ENCODE data around the gene GRHL3. TPM values are rescaled to one million over a fixed set of nuclear protein-coding genes. Genes with fewer than 3 reads are reported as not detected.

GRHL3 gene
- total RNA-seq, 2 experiments from 2014 or later: 0.26 to 0.52 TPM

- DNase-seq: no peak
- H3K36me3 Mint-ChIP-seq (ENCODE audit: low read depth): no peaks in the 10 kb centered on the region
- H3K9me3 Mint-ChIP-seq: no peaks in the 10 kb centered on the region
- no peak overlapping the region for H3K27ac Mint-ChIP-seq
- no peak overlapping the region for H3K4me3 Mint-ChIP-seq
- H3K4me1 Mint-ChIP-seq (ENCODE audit: low read depth): no peaks in the 10 kb centered on the region
- H3K27me3 Mint-ChIP-seq (ENCODE audit: low read depth): peaks cover 2% of the 10 kb centered on the region
- CTCF ChIA-PET: interaction anchor here (0.9 kb wide), 1 partner anchor 10 kb away, joined by 3 read pairs; no protein-coding TSS in a partner anchor
- intact Hi-C loops (cut with micrococcal nuclease): no loop called here
Observed at GRCh38 chr1:24340770-24341169, 21.6 kb downstream of the GRHL3 start.

- no peaks in the 10 kb centered on the region for H3K4me1 Mint-ChIP-seq (ENCODE audit: low read depth)
- CTCF ChIA-PET: interaction anchor here (1.0 kb wide), 1 partner anchor 10 kb away, joined by 3 read pairs; no protein-coding TSS in a partner anchor
Observed at GRCh38 chr1:24341260-24341659, 22.1 kb downstream of the GRHL3 start.

GRCh38 chr1:24343412-24344089 lies 24.4 kb downstream of the GRHL3 start:
- peaks cover 2% of the 10 kb centered on the region for H3K27me3 Mint-ChIP-seq (ENCODE audit: low read depth)
- no peaks in the 10 kb centered on the region for H3K36me3 Mint-ChIP-seq (ENCODE audit: low read depth)
- no peaks in the 10 kb centered on the region for H3K4me1 Mint-ChIP-seq (ENCODE audit: low read depth)
- intact Hi-C loops (cut with micrococcal nuclease): no loop called here
- H3K27ac Mint-ChIP-seq: no peak overlapping the region
- no peak for DNase-seq
- no peak overlapping the region for H3K4me3 Mint-ChIP-seq
- CTCF ChIA-PET: interaction anchor here (1.2 kb wide), 1 partner anchor 48 kb away, joined by 3 read pairs; no protein-coding TSS in a partner anchor
- no peaks in the 10 kb centered on the region for H3K9me3 Mint-ChIP-seq

More at GRCh38 chr1:24341260-24341659, 22.1 kb downstream of the GRHL3 start:
- Mint-ChIP-seq H3K27me3 (ENCODE audit: low read depth) (peaks cover 2% of the 10 kb centered on the region), H3K4me3 (no peak overlapping the region), H3K9me3 (no peaks in the 10 kb centered on the region), H3K36me3 (ENCODE audit: low read depth) (no peaks in the 10 kb centered on the region), H3K27ac (no peak overlapping the region)
- DNase-seq: no peak
- intact Hi-C loops (cut with micrococcal nuclease): no loop called here

- H3K9me3 Mint-ChIP-seq: no peaks in the 10 kb centered on the region
- no peaks in the 10 kb centered on the region for H3K36me3 Mint-ChIP-seq (ENCODE audit: low read depth)
- H3K27ac Mint-ChIP-seq: no peak overlapping the region
- no peak overlapping the region for H3K4me3 Mint-ChIP-seq
- H3K4me1 Mint-ChIP-seq (ENCODE audit: low read depth): peaks cover 2% of the 10 kb centered on the region
- CTCF ChIA-PET: interaction anchor here (1.2 kb wide), 1 partner anchor 47 kb away, joined by 3 read pairs; no protein-coding TSS in a partner anchor
- no peak for DNase-seq
- intact Hi-C loops (cut with micrococcal nuclease): no loop called here
- H3K27me3 Mint-ChIP-seq (ENCODE audit: low read depth): peaks cover 2% of the 10 kb centered on the region
Observed at GRCh38 chr1:24344090-24344742, 25.1 kb downstream of the GRHL3 start.

- Mint-ChIP-seq H3K4me1 (ENCODE audit: low read depth) (peaks cover 12% of the 10 kb centered on the region), H3K4me3 (no peak overlapping the region), H3K27me3 (ENCODE audit: low read depth) (peaks cover 2% of the 10 kb centered on the region), H3K36me3 (ENCODE audit: low read depth) (no peaks in the 10 kb centered on the region), H3K9me3 (no peaks in the 10 kb centered on the region), H3K27ac (no peak overlapping the region)
- intact Hi-C loops (cut with micrococcal nuclease): no loop called here
- CTCF ChIA-PET: no interaction called here
- DNase-seq: no peak
Observed at GRCh38 chr1:24345334-24345733, 26.2 kb downstream of the GRHL3 start.

- no peaks in the 10 kb centered on the region for H3K9me3 Mint-ChIP-seq
- CTCF ChIA-PET: interaction anchor here (0.6 to 1.3 kb wide), 2 partner anchors 9 to 35 kb away, joined by 3 read pairs; no protein-coding TSS in a partner anchor
- no peaks in the 10 kb centered on the region for H3K36me3 Mint-ChIP-seq (ENCODE audit: low read depth)
- no peaks in the 10 kb centered on the region for H3K27me3 Mint-ChIP-seq (ENCODE audit: low read depth)
- peaks cover 31% of the 10 kb centered on the region for H3K4me1 Mint-ChIP-seq (ENCODE audit: low read depth)
- no peak overlapping the region for H3K4me3 Mint-ChIP-seq
- H3K27ac Mint-ChIP-seq: no peak overlapping the region
- intact Hi-C loops (cut with micrococcal nuclease): no loop called here
- DNase-seq: no peak
Observed at GRCh38 chr1:24347159-24347934, 28.2 kb downstream of the GRHL3 start.

- Mint-ChIP-seq H3K27me3 (ENCODE audit: low read depth) (no peaks in the 10 kb centered on the region), H3K4me3 (no peak overlapping the region), H3K9me3 (no peaks in the 10 kb centered on the region), H3K27ac (no peak overlapping the region), H3K36me3 (ENCODE audit: low read depth) (no peaks in the 10 kb centered on the region), H3K4me1 (ENCODE audit: low read depth) (peaks cover 39% of the 10 kb centered on the region)
- no peak for DNase-seq
- intact Hi-C loops (cut with micrococcal nuclease): no loop called here
- CTCF ChIA-PET: interaction anchor here (1.0 to 1.2 kb wide), 2 partner anchors 36 to 146 kb away, joined by 3 read pairs; no protein-coding TSS in a partner anchor
Observed at GRCh38 chr1:24348196-24348595, 29.0 kb downstream of the GRHL3 start.

GRCh38 chr1:24349891-24350290 lies 30.7 kb downstream of the GRHL3 start:
- CTCF ChIA-PET: no interaction called here
- Mint-ChIP-seq H3K36me3 (ENCODE audit: low read depth) (no peaks in the 10 kb centered on the region), H3K4me3 (no peak overlapping the region), H3K9me3 (no peaks in the 10 kb centered on the region), H3K27ac (peak overlapping the region; percentile 73), H3K27me3 (ENCODE audit: low read depth) (no peaks in the 10 kb centered on the region), H3K4me1 (ENCODE audit: low read depth) (peaks cover 40% of the 10 kb centered on the region)
- intact Hi-C loops (cut with micrococcal nuclease): loop anchor here (1.0 to 2.0 kb wide), 3 partner anchors 34 to 73 kb away; no protein-coding TSS in a partner anchor
- peak; percentile 63 for DNase-seq

- Mint-ChIP-seq H3K4me1 (ENCODE audit: low read depth) (peaks cover 40% of the 10 kb centered on the region), H3K9me3 (no peaks in the 10 kb centered on the region), H3K27me3 (ENCODE audit: low read depth) (no peaks in the 10 kb centered on the region), H3K4me3 (no peak overlapping the region), H3K27ac (peak overlapping the region; percentile 34), H3K36me3 (ENCODE audit: low read depth) (no peaks in the 10 kb centered on the region)
- intact Hi-C loops (cut with micrococcal nuclease): loop anchor here (2.0 kb wide), 1 partner anchor 40 kb away; no protein-coding TSS in a partner anchor
- DNase-seq: peak; percentile 38
- CTCF ChIA-PET: interaction anchor here (0.9 to 1.4 kb wide), 4 partner anchors 10 to 152 kb away, joined by 3 to 7 read pairs (median 4); no protein-coding TSS in a partner anchor
Observed at GRCh38 chr1:24351247-24351646, 32.1 kb downstream of the GRHL3 start.

- Mint-ChIP-seq H3K27ac (peak overlapping the region; percentile 70), H3K27me3 (ENCODE audit: low read depth) (no peaks in the 10 kb centered on the region), H3K4me1 (ENCODE audit: low read depth) (peaks cover 40% of the 10 kb centered on the region), H3K9me3 (no peaks in the 10 kb centered on the region), H3K4me3 (no peak overlapping the region), H3K36me3 (ENCODE audit: low read depth) (no peaks in the 10 kb centered on the region)
- CTCF ChIA-PET: interaction anchor here (0.9 to 1.4 kb wide), 4 partner anchors 11 to 153 kb away, joined by 3 to 7 read pairs (median 4); no protein-coding TSS in a partner anchor
- intact Hi-C loops (cut with micrococcal nuclease): loop anchor here (1.0 to 2.0 kb wide), 3 partner anchors 13 to 39 kb away; no protein-coding TSS in a partner anchor
- DNase-seq: peak; percentile 94
Observed at GRCh38 chr1:24351918-24352627, 32.9 kb downstream of the GRHL3 start.

- CTCF ChIA-PET: no interaction called here
- H3K4me1 Mint-ChIP-seq (ENCODE audit: low read depth): peaks cover 40% of the 10 kb centered on the region
- H3K27ac Mint-ChIP-seq: no peak overlapping the region
- H3K9me3 Mint-ChIP-seq: no peaks in the 10 kb centered on the region
- H3K27me3 Mint-ChIP-seq (ENCODE audit: low read depth): no peaks in the 10 kb centered on the region
- H3K4me3 Mint-ChIP-seq: no peak overlapping the region
- intact Hi-C loops (cut with micrococcal nuclease): no loop called here
- no peaks in the 10 kb centered on the region for H3K36me3 Mint-ChIP-seq (ENCODE audit: low read depth)
- DNase-seq: no peak
Observed at GRCh38 chr1:24353292-24353891, 34.2 kb downstream of the GRHL3 start.
